ENCODE measurements around the gene DGCR2. TPM values are rescaled to one million over a fixed set of nuclear protein-coding genes. Genes with fewer than 3 reads are reported as not detected.

DGCR2 gene
- total and polyA plus RNA-seq, 2 of the 4 experiments (the other 2 are of a cell fraction): 17.2 to 35.4 TPM

- Histone ChIP-seq H3K9me3 (ENCODE audit: control insufficient read depth, insufficient read depth, low read length) (no peaks in the 10 kb centered on the region), H3K4me1 (ENCODE audit: control insufficient read depth, insufficient read depth, low read length) (no peaks in the 10 kb centered on the region), H3K27me3 (ENCODE audit: control insufficient read depth, insufficient read depth, low read length) (peaks cover 45% of the 10 kb centered on the region), H3K14ac (replicated peaks; ENCODE audit: low read depth, low read length) (no peak overlapping the region), H2BK20ac (ENCODE audit: low read depth, low read length) (no peak overlapping the region), H3K9me1 (ENCODE audit: insufficient read depth, low read length) (no peaks in the 10 kb centered on the region), H2BK120ac (ENCODE audit: low read depth, low read length) (no peak overlapping the region), H3K36me3 (ENCODE audit: control insufficient read depth, insufficient read depth, low read length) (no peaks in the 10 kb centered on the region), H3K79me1 (ENCODE audit: low read depth in 1 of 2, low read length in 2 of 2) (no peaks in the 10 kb centered on the region), H2BK5ac (ENCODE audit: low read depth, low read length, poor library complexity, severe bottlenecking) (no peak overlapping the region), H2AFZ (replicated peaks; ENCODE audit: low read length, poor library complexity) (no peak overlapping the region), H4K5ac (ENCODE audit: low read depth, low read length) (no peak overlapping the region), H4K91ac (ENCODE audit: insufficient read depth, low read depth, low read length) (no peak overlapping the region), H2AK5ac (ENCODE audit: low read depth, low read length) (no peak overlapping the region), H3K23ac (ENCODE audit: low read depth, low read length) (no peak overlapping the region), H3K18ac (ENCODE audit: low read depth, low read length) (no peak overlapping the region), H3K4ac (ENCODE audit: low read depth, low read length) (no peak overlapping the region), H3K56ac (ENCODE audit: extremely low read depth, insufficient read depth, low read length) (no peak overlapping the region), H3K9ac (ENCODE audit: low read depth, low read length) (no peak overlapping the region), H3K4me2 (ENCODE audit: low read depth, low read length) (no peak overlapping the region), H2AK9ac (replicated peaks; ENCODE audit: low read depth, low read length, poor library complexity) (no peak overlapping the region), H2BK15ac (ENCODE audit: low read depth, low read length) (no peak overlapping the region), H3K4me3 (ENCODE audit: insufficient read depth, low read depth, low read length) (no peak overlapping the region), H4K20me1 (ENCODE audit: insufficient read depth, low read length) (no peaks in the 10 kb centered on the region), H4K8ac (ENCODE audit: low read depth in 2 of 2, low read length in 2 of 2) (no peak overlapping the region), H3K27ac (ENCODE audit: insufficient read depth, low read length) (no peak overlapping the region)
- no TSS peak for BruUV-seq (replicated peaks)
- WGBS, 2 experiments (ENCODE audit: extremely low coverage in 2 of 2, insufficient read length in 1 of 2): 67% methylated on average over 4 of the region's 9 CpGs; no CpG with 5 or more reads in 1 of the 2 experiments
- intact Hi-C loops (cut with micrococcal nuclease) (no loop called here), in situ Hi-C loops (cut with MboI; ENCODE audit: low sequenced_read_pairs) (no loop called here), dilution Hi-C loops (cut with HindIII; ENCODE audit: low sequenced_read_pairs, unreplicated experiment) (no loop called here)
- POLR2A ChIA-PET (ENCODE audit: unreplicated experiment): no interaction called here
- TF ChIP-seq CEBPB (IDR thresholded peaks at IDR 0.05; ENCODE audit: low read depth, low read length) (no peak), NFE2L2 (IDR thresholded peaks at IDR 0.05; ENCODE audit: low read depth, low read length) (no peak), FOS (IDR thresholded peaks at IDR 0.05; ENCODE audit: low read depth, low read length) (no peak), MXI1 (IDR thresholded peaks at IDR 0.05; ENCODE audit: borderline replicate concordance, low read depth, low read length) (no peak), MAZ (IDR thresholded peaks at IDR 0.05; ENCODE audit: borderline replicate concordance, low read depth, low read length) (no peak), MAFK (IDR thresholded peaks at IDR 0.05; ENCODE audit: low read depth, low read length) (no peak), USF2 (IDR thresholded peaks at IDR 0.05; ENCODE audit: low read depth, low read length) (no peak), RCOR1 (IDR thresholded peaks at IDR 0.05; ENCODE audit: insufficient replicate concordance, low read length) (no peak), SMC3 (IDR thresholded peaks at IDR 0.05; ENCODE audit: low read depth, low read length) (no peak), CTCF (conservative IDR thresholded peaks at IDR 0.05; ENCODE audit: low read depth, low read length) (no peak), BHLHE40 (IDR thresholded peaks at IDR 0.05; ENCODE audit: low read depth, low read length) (no peak), ELK1 (IDR thresholded peaks at IDR 0.05; ENCODE audit: borderline replicate concordance, low read depth, low read length) (no peak), CHD1 (IDR thresholded peaks at IDR 0.05; ENCODE audit: low read depth, low read length) (no peak), POLR2A (IDR thresholded peaks at IDR 0.05; ENCODE audit: low read depth, low read length) (no peak), RAD21 (IDR thresholded peaks at IDR 0.05; ENCODE audit: low read length) (no peak)
- DNase-seq: no peak
- no peak for ATAC-seq (ENCODE audit: low read depth)
- CTCF ChIA-PET: no interaction called here
Measured at GRCh38 chr22:18995327-18995711, 126.9 kb downstream of the DGCR2 start.

Measured in IMR-90 (cell line).